ENCODE results near the gene STAC.

The STAC gene

DNA sequence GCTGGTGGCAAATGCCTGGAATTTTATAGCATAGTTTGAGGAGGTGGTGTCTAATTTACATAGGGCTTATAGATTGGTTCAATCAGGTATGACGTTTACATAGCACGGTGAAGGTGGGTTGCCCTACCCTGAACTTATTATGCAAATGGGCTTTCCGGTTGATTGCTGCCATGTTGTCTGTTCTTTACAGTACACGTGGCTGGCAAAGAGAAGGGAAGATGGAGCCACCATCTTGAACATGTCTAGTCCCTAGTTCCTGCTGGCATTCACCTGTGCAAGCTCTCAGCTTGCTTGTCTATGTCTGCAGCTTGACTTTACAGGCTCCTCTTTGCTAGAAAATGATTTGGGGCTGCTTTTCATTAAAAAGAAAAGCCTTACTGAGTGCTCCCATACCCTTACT is 14.0 kb upstream of the STAC start:
- H3K4me3 ChIP-seq (replicated peaks; ENCODE audit: low read depth, low read length): no peak overlapping the region
- TF ChIP-seq, protein P1, sequence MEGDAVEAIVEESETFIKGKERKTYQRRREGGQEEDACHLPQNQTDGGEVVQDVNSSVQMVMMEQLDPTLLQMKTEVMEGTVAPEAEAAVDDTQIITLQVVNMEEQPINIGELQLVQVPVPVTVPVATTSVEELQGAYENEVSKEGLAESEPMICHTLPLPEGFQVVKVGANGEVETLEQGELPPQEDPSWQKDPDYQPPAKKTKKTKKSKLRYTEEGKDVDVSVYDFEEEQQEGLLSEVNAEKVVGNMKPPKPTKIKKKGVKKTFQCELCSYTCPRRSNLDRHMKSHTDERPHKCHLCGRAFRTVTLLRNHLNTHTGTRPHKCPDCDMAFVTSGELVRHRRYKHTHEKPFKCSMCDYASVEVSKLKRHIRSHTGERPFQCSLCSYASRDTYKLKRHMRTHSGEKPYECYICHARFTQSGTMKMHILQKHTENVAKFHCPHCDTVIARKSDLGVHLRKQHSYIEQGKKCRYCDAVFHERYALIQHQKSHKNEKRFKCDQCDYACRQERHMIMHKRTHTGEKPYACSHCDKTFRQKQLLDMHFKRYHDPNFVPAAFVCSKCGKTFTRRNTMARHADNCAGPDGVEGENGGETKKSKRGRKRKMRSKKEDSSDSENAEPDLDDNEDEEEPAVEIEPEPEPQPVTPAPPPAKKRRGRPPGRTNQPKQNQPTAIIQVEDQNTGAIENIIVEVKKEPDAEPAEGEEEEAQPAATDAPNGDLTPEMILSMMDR (IDR thresholded peaks at IDR 0.05; ENCODE audit: low read length, missing control alignments): no peak
- no peak for DNase-seq (ENCODE audit: low read depth)

- no peak for DNase-seq (ENCODE audit: low read depth)
- TF ChIP-seq, protein P1 (IDR thresholded peaks at IDR 0.05; ENCODE audit: low read length, missing control alignments): no peak
- H3K4me3 ChIP-seq (replicated peaks; ENCODE audit: low read depth, low read length): no peak overlapping the region
Observed at GRCh38 chr3:36367912-36368573, 12.3 kb upstream of the STAC start.

DNA sequence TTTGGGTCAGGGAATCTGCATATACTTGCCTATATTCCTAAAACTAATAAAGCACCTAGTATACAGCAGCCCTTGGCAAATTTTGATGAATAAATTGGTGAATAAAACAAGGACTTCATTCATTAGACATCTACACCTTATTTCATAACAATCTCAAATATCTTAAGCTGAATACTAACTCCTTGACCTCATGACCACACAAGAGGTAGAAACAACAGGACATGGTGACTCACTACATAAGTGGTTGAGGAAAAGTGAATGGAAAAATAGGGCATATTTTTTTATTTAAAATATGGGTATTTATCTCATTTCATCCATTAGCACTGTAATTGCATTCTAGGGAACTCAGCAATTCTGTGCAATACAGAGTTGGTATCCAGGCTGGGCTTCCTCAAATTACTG is 7.8 kb upstream of the STAC start:
- TF ChIP-seq, protein P1 (IDR thresholded peaks at IDR 0.05; ENCODE audit: low read length, missing control alignments): no peak
- no peak overlapping the region for H3K4me3 ChIP-seq (replicated peaks; ENCODE audit: low read depth, low read length)
- DNase-seq (ENCODE audit: low read depth): peak; percentile 44

- peak; percentile 71 for DNase-seq (ENCODE audit: low read depth)
- H3K4me3 ChIP-seq (replicated peaks; ENCODE audit: low read depth, low read length): no peak overlapping the region
Observed at GRCh38 chr3:36373084-36373483, 7.2 kb upstream of the STAC start.

DNA sequence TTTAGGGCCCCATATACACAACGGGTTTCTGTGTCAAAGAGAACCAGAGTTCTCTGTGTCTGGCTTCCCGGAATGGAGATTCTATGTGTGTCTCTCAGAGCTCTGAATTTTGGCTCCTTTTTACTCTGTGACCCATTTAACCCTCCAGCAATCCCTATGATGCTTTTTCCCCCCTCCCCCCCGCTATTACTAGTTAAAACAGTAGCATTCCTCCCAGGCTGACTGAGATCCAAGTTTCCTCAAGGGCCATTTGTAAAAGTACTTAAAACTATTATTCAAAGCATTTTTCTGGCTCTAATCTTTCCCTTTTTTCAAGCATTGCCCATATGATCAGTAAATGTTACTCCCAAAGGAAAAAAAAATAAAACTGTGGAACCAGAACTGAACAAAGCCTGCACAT is 6.6 kb upstream of the STAC start:
- H3K4me3 ChIP-seq (replicated peaks; ENCODE audit: low read depth, low read length): no peak overlapping the region
- DNase-seq (ENCODE audit: low read depth): no peak
- TF ChIP-seq, protein P1 (IDR thresholded peaks at IDR 0.05; ENCODE audit: low read length, missing control alignments): no peak

More at GRCh38 chr3:36373084-36373483, 7.2 kb upstream of the STAC start:
- TF ChIP-seq, protein P1 (IDR thresholded peaks at IDR 0.05; ENCODE audit: low read length, missing control alignments): no peak

GRCh38 chr3:36379872-36380220 is 458 bp upstream of the STAC start:
- TF ChIP-seq, protein P1 (IDR thresholded peaks at IDR 0.05; ENCODE audit: low read length, missing control alignments): no peak
- no peak for DNase-seq (ENCODE audit: low read depth)
- H3K4me3 ChIP-seq (replicated peaks; ENCODE audit: low read depth, low read length): peak overlapping the region; percentile 49

- TF ChIP-seq, protein P1 (IDR thresholded peaks at IDR 0.05; ENCODE audit: low read length, missing control alignments): no peak
- H3K4me3 ChIP-seq (replicated peaks; ENCODE audit: low read depth, low read length): no peak overlapping the region
Observed at GRCh38 chr3:36381311-36381956, 1.1 kb downstream of the STAC start.

More at GRCh38 chr3:36381311-36381956, 1.1 kb downstream of the STAC start:
- no peak for DNase-seq (ENCODE audit: low read depth)
